Thyroid gland (tissue), 4 donors: Measurements from ENCODE around the gene HID1.

Source experiments
- CTCF ChIP-seq, 6 experiments: fragments of 200-600 bp in 3 of 6; fragments of 450-650 bp in 3 of 6; sonication (generic) in 3 of 6; IDR thresholded peaks; one replicate each; pipeline ENCODE4 v1.5.1; 2016 to 2019; ENCODE audit warnings: antibody characterized with exemption in 6 of 6, mild to moderate bottlenecking in 2 of 6, inconsistent platforms in 1 of 6, moderate library complexity in 1 of 6
- POLR2A ChIP-seq, 2 donors: fragments of 450-650 bp; IDR thresholded peaks; one replicate each; pipeline ENCODE4 v1.6.1; 2017; ENCODE audit warnings: antibody characterized with exemption in 2 of 2, mild to moderate bottlenecking in 2 of 2, moderate library complexity in 1 of 2

DNA sequence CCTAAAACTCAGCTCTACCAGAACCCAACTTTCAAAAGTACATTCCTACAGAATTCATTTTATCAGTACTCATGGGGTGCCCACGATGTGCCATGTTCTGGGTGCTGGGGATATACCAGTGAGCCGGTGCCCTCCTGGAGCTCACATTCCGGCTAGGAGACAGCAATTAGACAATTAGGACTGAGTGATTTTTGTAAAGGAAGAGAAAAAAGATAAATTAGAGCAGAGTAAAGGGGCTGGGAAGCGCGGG lies 39.5 kb upstream of the HID1 start:
- no peak for TF ChIP-seq CTCF (IDR thresholded peaks at IDR 0.05)
- TF ChIP-seq POLR2A (IDR thresholded peaks at IDR 0.05) = no peak
